Measurements from ENCODE around the gene ZCCHC18.
"Not testable (repeated sequence)": the region's sequence is repeated elsewhere in the genome, so short reads cannot be mapped to it uniquely, and the experiment has no call there.

Gene ZCCHC18

GRCh38 chrX:104112326-104112951, at the start of gene ZCCHC18:
TSS of gene ZCCHC18 (plus strand) at chrX:104112523. CDS start at chrX:104114112, 1,589 bp downstream.
- Histone ChIP-seq H3K4me1 (ENCODE audit: insufficient read depth, low read length) (peaks cover 11% of the 10 kb centered on the region), H3K4me3 (ENCODE audit: low read length) (peak within 1 kb of the TSS; percentile 66), H3K27me3 (ENCODE audit: insufficient read depth, low read length) (no peaks in the 10 kb centered on the region), H2AFZ (ENCODE audit: low read depth, low read length) (peak within 1 kb of the TSS; percentile 58), H3K36me3 (ENCODE audit: insufficient read depth, low read length) (no peaks in the 10 kb centered on the region), H3K9me3 (ENCODE audit: low read length) (no peaks in the 10 kb centered on the region)

- H3K27me3 ChIP-seq (ENCODE audit: insufficient read depth, low read length); H3K4me1 ChIP-seq (ENCODE audit: insufficient read depth, low read length); H3K4me3 ChIP-seq (ENCODE audit: low read length); H3K36me3 ChIP-seq (ENCODE audit: insufficient read depth, low read length); H2AFZ ChIP-seq (ENCODE audit: low read depth, low read length); H3K9me3 ChIP-seq (ENCODE audit: low read length): not testable (repeated sequence)
Measured at GRCh38 chrX:104062636-104063035, 49.7 kb upstream of the ZCCHC18 start.

GRCh38 chrX:104075778-104076445, 36.4 kb upstream of the ZCCHC18 start, which contains the start of gene TMSB15C:
TSS of gene TMSB15C (minus strand) at chrX:104076236.
- H3K9me3 ChIP-seq (ENCODE audit: low read length); H3K4me3 ChIP-seq (ENCODE audit: low read length); H3K36me3 ChIP-seq (ENCODE audit: insufficient read depth, low read length); H3K27me3 ChIP-seq (ENCODE audit: insufficient read depth, low read length); H2AFZ ChIP-seq (ENCODE audit: low read depth, low read length); H3K4me1 ChIP-seq (ENCODE audit: insufficient read depth, low read length): not testable (repeated sequence)

GRCh38 chrX:104077854-104078253, 34.5 kb upstream of the ZCCHC18 start:
- not testable (repeated sequence) for H3K36me3 ChIP-seq (ENCODE audit: insufficient read depth, low read length); H3K4me1 ChIP-seq (ENCODE audit: insufficient read depth, low read length); H3K4me3 ChIP-seq (ENCODE audit: low read length); H3K27me3 ChIP-seq (ENCODE audit: insufficient read depth, low read length); H2AFZ ChIP-seq (ENCODE audit: low read depth, low read length); H3K9me3 ChIP-seq (ENCODE audit: low read length)

- no peaks in the 10 kb centered on the region for H3K36me3 ChIP-seq (ENCODE audit: insufficient read depth, low read length)
- no peak overlapping the region for H2AFZ ChIP-seq (ENCODE audit: low read depth, low read length)
- H3K4me1 ChIP-seq (ENCODE audit: insufficient read depth, low read length) = no peaks in the 10 kb centered on the region
- H3K9me3 ChIP-seq (ENCODE audit: low read length) = no peaks in the 10 kb centered on the region
- no peak overlapping the region for H3K4me3 ChIP-seq (ENCODE audit: low read length)
- H3K27me3 ChIP-seq (ENCODE audit: insufficient read depth, low read length) = no peaks in the 10 kb centered on the region
Measured at GRCh38 chrX:104084063-104084462, 28.3 kb upstream of the ZCCHC18 start.

GRCh38 chrX:104084534-104085277, 27.6 kb upstream of the ZCCHC18 start:
- Histone ChIP-seq H3K9me3 (ENCODE audit: low read length) (no peaks in the 10 kb centered on the region), H3K27me3 (ENCODE audit: insufficient read depth, low read length) (peaks cover 1% of the 10 kb centered on the region), H3K4me3 (ENCODE audit: low read length) (no peak overlapping the region), H3K4me1 (ENCODE audit: insufficient read depth, low read length) (no peaks in the 10 kb centered on the region), H3K36me3 (ENCODE audit: insufficient read depth, low read length) (no peaks in the 10 kb centered on the region), H2AFZ (ENCODE audit: low read depth, low read length) (no peak overlapping the region)

GRCh38 chrX:104085477-104085876, 26.8 kb upstream of the ZCCHC18 start:
- Histone ChIP-seq H2AFZ (ENCODE audit: low read depth, low read length) (no peak overlapping the region), H3K4me1 (ENCODE audit: insufficient read depth, low read length) (no peaks in the 10 kb centered on the region), H3K36me3 (ENCODE audit: insufficient read depth, low read length) (no peaks in the 10 kb centered on the region), H3K27me3 (ENCODE audit: insufficient read depth, low read length) (peaks cover 2% of the 10 kb centered on the region), H3K9me3 (ENCODE audit: low read length) (no peaks in the 10 kb centered on the region), H3K4me3 (ENCODE audit: low read length) (no peak overlapping the region)

GRCh38 chrX:104085919-104086318, 26.4 kb upstream of the ZCCHC18 start:
- H3K9me3 ChIP-seq (ENCODE audit: low read length) = no peaks in the 10 kb centered on the region
- no peak overlapping the region for H2AFZ ChIP-seq (ENCODE audit: low read depth, low read length)
- no peak overlapping the region for H3K4me3 ChIP-seq (ENCODE audit: low read length)
- peaks cover 2% of the 10 kb centered on the region for H3K27me3 ChIP-seq (ENCODE audit: insufficient read depth, low read length)
- H3K4me1 ChIP-seq (ENCODE audit: insufficient read depth, low read length) = no peaks in the 10 kb centered on the region
- H3K36me3 ChIP-seq (ENCODE audit: insufficient read depth, low read length) = no peaks in the 10 kb centered on the region

- H3K4me1 ChIP-seq (ENCODE audit: insufficient read depth, low read length) = no peaks in the 10 kb centered on the region
- no peaks in the 10 kb centered on the region for H3K36me3 ChIP-seq (ENCODE audit: insufficient read depth, low read length)
- no peak overlapping the region for H2AFZ ChIP-seq (ENCODE audit: low read depth, low read length)
- no peaks in the 10 kb centered on the region for H3K9me3 ChIP-seq (ENCODE audit: low read length)
- no peaks in the 10 kb centered on the region for H3K27me3 ChIP-seq (ENCODE audit: insufficient read depth, low read length)
- no peak overlapping the region for H3K4me3 ChIP-seq (ENCODE audit: low read length)
Measured at GRCh38 chrX:104098151-104098808, 14.0 kb upstream of the ZCCHC18 start.

- no peak overlapping the region for H3K4me3 ChIP-seq (ENCODE audit: low read length)
- H3K27me3 ChIP-seq (ENCODE audit: insufficient read depth, low read length) = no peaks in the 10 kb centered on the region
- H3K4me1 ChIP-seq (ENCODE audit: insufficient read depth, low read length) = no peaks in the 10 kb centered on the region
- H2AFZ ChIP-seq (ENCODE audit: low read depth, low read length) = no peak overlapping the region
- no peaks in the 10 kb centered on the region for H3K36me3 ChIP-seq (ENCODE audit: insufficient read depth, low read length)
- H3K9me3 ChIP-seq (ENCODE audit: low read length) = no peaks in the 10 kb centered on the region
Measured at GRCh38 chrX:104098919-104099318, 13.4 kb upstream of the ZCCHC18 start.

- H3K4me1 ChIP-seq (ENCODE audit: insufficient read depth, low read length) = peaks cover 13% of the 10 kb centered on the region
- no peaks in the 10 kb centered on the region for H3K9me3 ChIP-seq (ENCODE audit: low read length)
- no peak overlapping the region for H2AFZ ChIP-seq (ENCODE audit: low read depth, low read length)
- H3K4me3 ChIP-seq (ENCODE audit: low read length) = no peak overlapping the region
- no peaks in the 10 kb centered on the region for H3K27me3 ChIP-seq (ENCODE audit: insufficient read depth, low read length)
- H3K36me3 ChIP-seq (ENCODE audit: insufficient read depth, low read length) = no peaks in the 10 kb centered on the region
Measured at GRCh38 chrX:104104676-104105075, 7.6 kb upstream of the ZCCHC18 start.

- Histone ChIP-seq H3K4me1 (ENCODE audit: insufficient read depth, low read length) (peaks cover 13% of the 10 kb centered on the region), H3K4me3 (ENCODE audit: low read length) (no peak overlapping the region)
Measured at GRCh38 chrX:104105330-104106262, 6.7 kb upstream of the ZCCHC18 start.

More at GRCh38 chrX:104105330-104106262, 6.7 kb upstream of the ZCCHC18 start:
- Histone ChIP-seq H3K27me3 (ENCODE audit: insufficient read depth, low read length) (no peaks in the 10 kb centered on the region), H2AFZ (ENCODE audit: low read depth, low read length) (no peak overlapping the region), H3K36me3 (ENCODE audit: insufficient read depth, low read length) (no peaks in the 10 kb centered on the region), H3K9me3 (ENCODE audit: low read length) (no peaks in the 10 kb centered on the region)

Measured in neuron (in vitro differentiated cells).